SK-N-MC (cell line): ENCODE results near the gene DCAF8.

Experiments used
- DNase-seq: peaks from one replicate; pipeline ENCODE4 v3.0.0-alpha.2; 2011; ENCODE audit warnings: low read depth, low spot score
- H3K27ac ChIP-seq: fragments of 200-600 bp; sonication (generic); 2 replicates; pipeline ENCODE4 v1.5.1; 2016; ENCODE audit warnings: mixed run types
- H3K36me3 ChIP-seq: fragments of 200-600 bp; sonication (generic); 2 replicates; pipeline ENCODE4 v1.6.1; 2017; ENCODE audit warnings: antibody characterized with exemption, low read length, mixed read lengths; ENCODE audit not compliant: insufficient read depth
- H3K4me3 ChIP-seq: fragments of 200-600 bp; sonication (generic); 2 replicates; pipeline ENCODE4 v1.5.1; 2016
- H3K9ac ChIP-seq: fragments of 200-600 bp; sonication (generic); 2 replicates; pipeline ENCODE4 v1.8.0; 2017; ENCODE audit warnings: mixed run types, mixed read lengths; ENCODE audit not compliant: insufficient read length
- H3K9me3 ChIP-seq: fragments of 200-600 bp; sonication (generic); 2 replicates; pipeline ENCODE4 v1.6.1; 2017; ENCODE audit warnings: low read depth, mild to moderate bottlenecking, antibody characterized with exemption, low read length, moderate library complexity, mixed read lengths
- EZH2 ChIP-seq: fragments of 200-600 bp; sonication (generic); IDR thresholded peaks from one replicate; pipeline ENCODE4 v1.6.1; 2017; ENCODE audit warnings: antibody characterized with exemption
- FOXP2 ChIP-seq: optimal IDR thresholded peaks from 2 replicates; pipeline ENCODE3; 2011; ENCODE audit warnings: mild to moderate bottlenecking, moderate library complexity; ENCODE audit not compliant: insufficient read depth; ENCODE audit errors: extremely low read length, control extremely low read depth
- POLR2AphosphoS5 ChIP-seq: IDR thresholded peaks from 2 replicates; pipeline ENCODE4 v1.6.1; 2012; ENCODE audit warnings: mild to moderate bottlenecking, low read depth, low read length, borderline replicate concordance

Gene DCAF8

DNA sequence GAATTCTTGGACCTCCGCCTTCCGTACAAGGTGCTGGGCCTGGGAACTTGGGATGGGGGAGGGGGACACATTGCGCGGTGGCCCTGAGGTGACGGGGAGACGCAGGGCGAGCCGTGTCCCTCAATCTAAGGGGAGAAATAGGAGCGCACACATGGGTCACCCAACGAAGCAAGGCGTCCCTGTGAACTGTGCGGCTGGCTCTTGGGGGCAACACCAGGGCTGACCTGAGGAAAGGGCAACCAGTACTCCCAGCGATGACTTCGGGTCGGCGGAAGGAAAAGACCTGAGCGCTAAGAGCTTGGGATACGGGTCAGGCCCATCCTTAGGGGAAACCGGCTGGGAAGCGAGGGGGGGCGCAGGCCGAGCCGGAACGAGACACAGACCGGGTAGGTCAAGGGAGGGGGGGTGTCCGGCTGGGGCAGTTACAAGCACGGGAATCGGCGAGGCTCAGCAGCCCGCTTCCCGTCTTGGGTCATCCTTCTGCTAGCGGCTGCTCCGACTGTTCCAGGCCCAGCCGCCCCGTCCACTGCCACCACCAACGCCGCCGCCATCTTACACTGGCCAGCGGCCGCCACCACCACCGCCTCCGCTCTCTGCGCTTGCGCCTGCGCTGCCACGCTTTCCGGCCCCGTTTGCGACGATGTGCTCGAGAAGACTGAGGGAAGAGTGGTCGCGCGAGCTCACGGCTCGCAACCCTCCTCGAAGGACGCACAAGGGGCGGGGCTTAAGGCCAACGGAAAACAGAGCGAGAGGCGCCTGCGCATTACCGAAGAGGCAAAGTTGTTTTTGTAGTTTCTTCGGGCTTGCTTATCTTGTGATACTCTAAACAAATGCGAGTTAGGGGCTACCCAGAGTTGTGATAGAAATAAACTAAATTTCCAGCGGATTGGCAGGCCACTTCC is at the start of gene DCAF8:
Gene DCAF8, minus strand, starts transcription at position 657 of the 902 bp plus-strand sequence. CDS start 18,541 bp downstream, outside the sequence.
- peak; percentile 84 for DNase-seq
- Histone ChIP-seq H3K4me3 (peak within 1 kb of the TSS; percentile 97), H3K36me3 (no peaks in the 10 kb centered on the region; the same call in 1 of the 2 replicates), H3K9ac (peak within 1 kb of the TSS; percentile 97), H3K27ac (peak within 1 kb of the TSS; percentile 90), H3K9me3 (no peaks in the 10 kb centered on the region)
- TF ChIP-seq FOXP2 (peak; percentile 63), EZH2 (no peak), POLR2AphosphoS5 (peak; percentile 98)

DNA sequence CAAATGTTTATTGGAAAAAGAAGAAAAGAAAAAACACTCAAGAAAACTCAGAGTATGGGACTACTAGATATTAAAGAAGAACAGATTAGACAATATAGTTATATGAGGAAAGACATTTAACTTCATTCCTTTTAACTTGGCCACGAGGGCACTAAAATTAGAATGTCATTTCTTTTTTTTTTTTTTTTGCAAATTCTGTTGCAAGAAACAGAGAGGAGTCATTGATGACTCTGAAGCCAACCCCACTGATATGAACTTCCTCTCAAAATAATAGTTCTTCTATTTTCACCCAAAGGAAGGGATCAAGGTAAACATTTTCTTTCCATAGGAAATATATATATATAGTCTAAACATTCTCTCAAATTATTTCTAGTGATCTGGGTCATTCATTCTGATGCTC is 47.2 kb upstream of the DCAF8 start:
- peaks cover 85% of the 10 kb centered on the region for H3K36me3 ChIP-seq
- DNase-seq, result no peak
- no peaks in the 10 kb centered on the region for H3K9me3 ChIP-seq
- no peak overlapping the region for H3K9ac ChIP-seq
- TF ChIP-seq FOXP2 (no peak), EZH2 (no peak), POLR2AphosphoS5 (no peak)
- no peak overlapping the region for H3K27ac ChIP-seq
- no peak overlapping the region for H3K4me3 ChIP-seq

DNA sequence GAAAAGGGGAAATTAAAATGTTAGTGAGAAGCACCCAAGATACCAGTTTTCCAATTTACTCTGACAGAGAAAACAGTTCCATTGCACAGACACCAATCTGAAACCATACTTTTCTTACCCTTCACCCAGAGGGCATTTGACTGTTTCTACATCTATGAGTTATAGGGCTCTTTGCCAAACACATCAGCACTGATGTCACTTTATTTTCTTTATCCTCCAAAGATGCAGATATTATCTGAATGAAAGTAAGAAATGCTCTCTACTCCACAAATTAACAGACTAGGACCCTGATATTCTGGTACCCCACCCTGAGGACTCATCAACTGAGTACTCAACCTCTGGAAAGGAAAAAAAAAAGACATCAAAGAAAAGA is 46.8 kb upstream of the DCAF8 start:
- no peak for DNase-seq
- no peak overlapping the region for H3K4me3 ChIP-seq
- H3K9me3 ChIP-seq, result no peaks in the 10 kb centered on the region
- no peak overlapping the region for H3K27ac ChIP-seq
- TF ChIP-seq EZH2 (no peak), POLR2AphosphoS5 (no peak), FOXP2 (no peak)
- peaks cover 84% of the 10 kb centered on the region for H3K36me3 ChIP-seq
- no peak overlapping the region for H3K9ac ChIP-seq

DNA sequence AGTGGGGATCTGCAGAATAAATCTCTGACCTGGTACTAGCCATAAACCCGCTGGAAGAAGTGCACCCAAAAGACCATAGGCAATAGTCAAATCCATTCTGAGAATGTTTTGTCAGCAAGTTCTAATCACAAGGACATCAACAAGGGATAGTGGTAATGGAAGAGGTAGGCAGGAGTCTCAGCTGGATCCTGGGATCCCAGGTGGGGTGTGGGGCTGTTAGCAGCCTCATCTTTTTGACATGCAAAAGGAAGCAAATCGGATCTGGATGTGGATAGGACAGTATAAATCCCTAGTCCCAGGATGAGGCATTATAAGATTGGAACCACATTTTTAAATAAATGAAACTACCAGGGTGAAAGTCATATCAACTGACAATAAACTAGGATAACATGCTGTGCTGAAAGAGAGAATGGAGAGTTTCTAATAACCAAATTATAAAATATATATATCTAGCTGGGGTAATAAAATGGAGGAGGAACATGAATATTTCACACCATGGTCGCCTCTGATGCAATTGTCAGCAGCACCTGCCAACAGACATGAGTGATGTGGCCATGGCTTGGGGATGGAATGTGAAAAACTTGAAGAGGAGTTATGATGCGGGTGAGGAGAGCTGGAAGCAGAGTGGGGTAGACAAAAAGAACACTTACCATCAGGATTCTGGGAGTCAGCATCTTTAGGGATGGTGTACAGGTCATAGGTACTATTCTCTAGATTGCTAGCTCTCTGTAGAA is 46.3 kb upstream of the DCAF8 start:
- H3K36me3 ChIP-seq, result peaks cover 81% of the 10 kb centered on the region
- no peak for DNase-seq
- H3K27ac ChIP-seq, result no peak overlapping the region
- no peak for TF ChIP-seq POLR2AphosphoS5
- H3K4me3 ChIP-seq, result no peak overlapping the region
- H3K9me3 ChIP-seq, result no peaks in the 10 kb centered on the region
- no peak overlapping the region for H3K9ac ChIP-seq

DNA sequence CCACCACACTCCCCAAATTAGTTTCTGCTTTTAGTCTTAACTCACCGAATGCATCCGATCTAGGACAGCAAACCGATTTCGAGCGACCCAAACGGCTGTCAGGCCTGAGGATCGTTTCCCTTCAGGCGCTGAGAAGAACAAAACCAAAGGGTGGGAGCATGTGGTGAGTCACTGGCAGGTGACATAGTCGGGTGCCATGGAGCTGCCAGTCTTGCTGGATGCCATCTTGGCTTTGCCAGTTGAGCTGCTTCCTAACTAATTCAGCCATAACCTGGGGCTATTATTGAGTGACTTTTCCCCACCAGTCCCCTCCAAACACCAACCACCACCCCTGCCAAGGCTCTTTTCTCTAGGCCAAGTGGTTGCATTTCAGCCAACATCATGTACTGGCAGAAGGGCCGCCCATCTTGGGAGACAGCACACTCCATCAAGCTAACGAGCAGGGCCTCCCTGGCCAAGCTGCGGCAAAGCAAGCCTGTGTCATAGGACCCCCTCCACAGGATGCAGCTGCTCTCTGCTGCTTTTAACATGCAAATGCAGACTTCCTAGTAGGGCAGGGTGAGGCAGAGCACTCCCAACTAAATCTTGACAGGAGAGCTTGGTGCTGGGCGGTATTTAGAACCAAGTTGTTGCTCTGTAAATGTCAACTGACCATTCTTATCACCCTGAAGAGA is 44.9 kb upstream of the DCAF8 start:
- H3K9ac ChIP-seq, result no peak overlapping the region
- no peaks in the 10 kb centered on the region for H3K9me3 ChIP-seq
- H3K36me3 ChIP-seq, result peaks cover 81% of the 10 kb centered on the region
- no peak for DNase-seq
- TF ChIP-seq EZH2, result no peak
- no peak for TF ChIP-seq FOXP2
- TF ChIP-seq POLR2AphosphoS5, result no peak
- no peak overlapping the region for H3K27ac ChIP-seq
- no peak overlapping the region for H3K4me3 ChIP-seq

DNA sequence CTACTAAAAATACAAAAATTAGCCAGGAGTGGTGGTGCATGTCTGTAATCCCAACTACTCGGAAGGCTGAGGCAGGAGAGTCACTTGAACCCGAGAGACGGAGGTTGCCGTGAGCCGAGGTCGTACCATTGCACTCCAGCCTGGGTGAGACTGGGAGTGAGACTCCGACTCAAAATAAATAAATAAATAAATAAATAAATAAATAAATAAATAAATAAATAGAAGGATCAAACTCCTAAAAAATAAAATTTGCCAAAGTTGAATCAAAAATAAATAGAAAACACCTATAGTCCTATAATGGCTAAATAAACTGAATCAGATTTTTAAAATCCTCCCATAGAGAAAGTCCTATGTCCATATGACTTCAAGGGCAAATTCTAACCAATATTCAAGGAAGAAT is 37.8 kb upstream of the DCAF8 start:
- peaks cover 68% of the 10 kb centered on the region for H3K36me3 ChIP-seq

DNA sequence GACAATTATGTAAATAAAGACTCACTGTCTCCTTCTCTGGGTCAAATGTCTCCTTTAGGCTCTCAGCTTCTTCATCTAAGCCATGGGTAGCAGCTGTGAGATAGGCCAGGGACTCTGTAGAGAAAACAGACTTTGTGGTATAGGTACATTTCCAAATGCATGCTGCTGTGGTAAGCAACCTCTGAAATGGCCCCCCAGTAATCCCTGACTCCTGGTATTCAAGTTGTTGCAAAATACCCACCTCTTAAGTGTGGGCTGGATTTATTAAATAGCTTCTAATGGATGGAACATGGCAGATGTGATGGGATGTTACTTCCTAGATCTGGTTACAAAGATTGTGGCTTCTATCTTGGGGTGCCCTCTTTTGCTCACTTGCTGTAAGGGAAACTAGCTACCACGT is 33.7 kb upstream of the DCAF8 start:
- no peak overlapping the region for H3K9ac ChIP-seq
- no peaks in the 10 kb centered on the region for H3K9me3 ChIP-seq
- no peak for TF ChIP-seq POLR2AphosphoS5
- TF ChIP-seq EZH2, result no peak
- TF ChIP-seq FOXP2, result no peak
- no peak overlapping the region for H3K27ac ChIP-seq
- no peak overlapping the region for H3K4me3 ChIP-seq
- H3K36me3 ChIP-seq, result peaks cover 90% of the 10 kb centered on the region
- DNase-seq, result no peak

More for the DNA sequence above, 37.8 kb upstream of the DCAF8 start:
- no peak for DNase-seq
- Histone ChIP-seq H3K27ac (no peak overlapping the region), H3K9me3 (no peaks in the 10 kb centered on the region), H3K9ac (no peak overlapping the region), H3K4me3 (no peak overlapping the region)
- TF ChIP-seq EZH2, result no peak
- no peak for TF ChIP-seq FOXP2
- no peak for TF ChIP-seq POLR2AphosphoS5
